Body of pancreas (tissue), 4 donors: Measurements from ENCODE around the gene C21orf58. TPM values are rescaled to one million over a fixed set of nuclear protein-coding genes. Genes with fewer than 3 reads are reported as not detected.

ENCODE experiments used
- ATAC-seq: fragments of 150-250 bp; one replicate; pipeline ENCODE4 v1.9.1; 2016
- DNase-seq, 4 donors: peaks; one replicate each; pipeline ENCODE4 v3.0.0-alpha.2; 2019
- H3K27ac ChIP-seq, 4 donors: fragments of 200-600 bp; sonication (generic); 1 replicate in 3 of 4; 2 replicates in 1 of 4; pipeline versions ENCODE4 v1.5.1 to v1.6.1; 2016 to 2019; ENCODE audit warnings: mild to moderate bottlenecking in 1 of 4, mixed read lengths in 1 of 4, moderate library complexity in 1 of 4
- H3K27me3 ChIP-seq, 2 donors: fragments of 200-600 bp; sonication (generic); one replicate each; pipeline ENCODE4 v1.6.0; 2016; ENCODE audit warnings: mild to moderate bottlenecking in 1 of 2
- H3K36me3 ChIP-seq, 2 donors: fragments of 200-600 bp; sonication (generic); replicated peaks in 1 of 2; 2 replicates each; pipeline ENCODE4 v1.5.1; 2016; ENCODE audit warnings: low read depth in 2 of 2; ENCODE audit not compliant: insufficient read depth in 1 of 2
- H3K4me1 ChIP-seq: fragments of 200-600 bp; sonication (generic); one replicate; pipeline ENCODE4 v1.6.0; 2016
- H3K4me3 ChIP-seq, 2 donors: fragments of 200-600 bp; sonication (generic); 1 replicate in 1 of 2; 2 replicates in 1 of 2; pipeline ENCODE4 v1.5.1; 2016 to 2019
- H3K9me3 ChIP-seq, 3 donors: fragments of 200-600 bp; sonication (generic); 1 replicate in 2 of 3; 2 replicates in 1 of 3; pipeline ENCODE4 v1.5.1; 2016
- POLR2A ChIP-seq, 3 donors: fragments of 450-650 bp; IDR thresholded peaks; one replicate each; pipeline ENCODE4 v1.6.1; 2016; ENCODE audit warnings: antibody characterized with exemption in 3 of 3, mild to moderate bottlenecking in 2 of 3
- WGBS, 2 donors: methylation state at CpG; one replicate each; pipeline ENCODE4 v1.1.5; 2017; 5-methylcytosine and 5-hydroxymethylcytosine counted together
- intact Hi-C: fragments of 100-400 bp; cut with DNase I; formaldehyde crosslinking; loops from one replicate; pipeline ENCODE4 v1.15.1; 2023
- total RNA-seq, 2 donors: library from RNA; depleted of rRNA; stranded (reverse); fragments of >200 nt; gene quantifications; one replicate each; pipeline ENCODE4 v1.1.0, GENCODE V29; 2016
- TF ChIP-seq, protein P1 (sequence below), 7 experiments: fragments of 450-650 bp in 4 of 7; fragments of 200-600 bp in 3 of 7; sonication (generic) in 3 of 7; IDR thresholded peaks; one replicate each; pipeline ENCODE4 v1.5.1; 2016 to 2019; ENCODE audit warnings: antibody characterized with exemption in 7 of 7

The C21orf58 gene
- total RNA-seq, 2 donors from 2014 or later: 1.6 TPM

DNA sequence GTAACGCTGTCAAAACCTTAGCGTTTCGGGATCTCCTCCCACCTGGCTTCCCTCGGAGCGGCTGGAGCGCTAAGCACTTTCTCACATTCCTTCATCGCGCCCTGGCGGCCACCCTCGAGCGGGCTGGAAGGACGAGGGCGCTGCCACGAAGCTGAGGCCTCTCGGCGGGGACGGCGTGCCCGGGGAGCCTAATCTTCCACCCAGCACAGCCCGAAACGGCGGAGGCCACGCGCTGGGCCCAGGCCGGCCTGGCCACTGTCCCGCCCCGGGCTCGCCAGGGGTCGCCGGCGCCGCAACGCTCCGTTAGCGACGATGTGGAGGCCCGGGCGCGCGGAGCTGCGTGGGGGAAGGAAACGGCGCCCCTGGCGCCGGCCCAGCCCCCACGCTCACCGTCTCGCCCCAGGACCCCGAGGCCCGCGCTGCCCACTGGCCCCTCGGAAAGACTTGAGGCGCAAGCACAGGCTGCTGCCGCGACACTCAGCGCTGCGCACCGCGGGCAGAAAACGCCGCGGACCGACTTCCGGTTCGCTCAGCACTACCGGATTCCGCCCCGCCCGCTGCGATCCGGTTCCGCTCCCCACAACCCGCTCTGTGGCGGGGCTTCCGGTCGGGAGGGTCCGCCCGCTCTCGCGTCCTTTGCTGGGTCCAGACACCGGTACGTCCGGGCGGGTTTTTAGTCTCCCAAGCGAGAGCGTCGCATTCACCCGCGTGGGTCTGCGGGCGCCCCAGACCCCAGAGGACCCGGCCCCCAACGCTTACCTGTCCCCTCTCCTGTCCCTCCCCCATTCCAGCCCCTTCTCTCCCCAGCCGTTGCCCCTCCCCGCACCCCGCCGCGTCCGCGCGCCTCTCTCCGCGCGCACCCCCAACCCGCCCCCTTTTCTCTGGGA lies 37.7 kb downstream of the C21orf58 start, which contains the start of gene YBEY:
Gene YBEY (plus strand): TSS at position 582 of the 887 bp plus-strand sequence. CDS start 572 bp downstream, outside the sequence.
- Histone ChIP-seq H3K27ac (peak within 1 kb of the TSS; percentile 82 to 98 (median 90)), H3K4me3 (peak within 1 kb of the TSS; percentile 81 to 91), H3K9me3 (no peaks in the 10 kb centered on the region), H3K36me3 (no peaks in the 10 kb centered on the region), H3K4me1 (peaks cover 52% of the 10 kb centered on the region), H3K27me3 (no peaks in the 10 kb centered on the region)
- intact Hi-C loops: no loop called here
- ATAC-seq (peak; percentile 94), DNase-seq (peak; percentile 87 to 90 (median 88))
- TF ChIP-seq POLR2A (IDR thresholded peaks at IDR 0.05): peak; percentile 41 to 83 (median 82)
- TF ChIP-seq, protein P1, sequence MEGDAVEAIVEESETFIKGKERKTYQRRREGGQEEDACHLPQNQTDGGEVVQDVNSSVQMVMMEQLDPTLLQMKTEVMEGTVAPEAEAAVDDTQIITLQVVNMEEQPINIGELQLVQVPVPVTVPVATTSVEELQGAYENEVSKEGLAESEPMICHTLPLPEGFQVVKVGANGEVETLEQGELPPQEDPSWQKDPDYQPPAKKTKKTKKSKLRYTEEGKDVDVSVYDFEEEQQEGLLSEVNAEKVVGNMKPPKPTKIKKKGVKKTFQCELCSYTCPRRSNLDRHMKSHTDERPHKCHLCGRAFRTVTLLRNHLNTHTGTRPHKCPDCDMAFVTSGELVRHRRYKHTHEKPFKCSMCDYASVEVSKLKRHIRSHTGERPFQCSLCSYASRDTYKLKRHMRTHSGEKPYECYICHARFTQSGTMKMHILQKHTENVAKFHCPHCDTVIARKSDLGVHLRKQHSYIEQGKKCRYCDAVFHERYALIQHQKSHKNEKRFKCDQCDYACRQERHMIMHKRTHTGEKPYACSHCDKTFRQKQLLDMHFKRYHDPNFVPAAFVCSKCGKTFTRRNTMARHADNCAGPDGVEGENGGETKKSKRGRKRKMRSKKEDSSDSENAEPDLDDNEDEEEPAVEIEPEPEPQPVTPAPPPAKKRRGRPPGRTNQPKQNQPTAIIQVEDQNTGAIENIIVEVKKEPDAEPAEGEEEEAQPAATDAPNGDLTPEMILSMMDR (IDR thresholded peaks at IDR 0.05): peak in 6 of 7 experiments; percentile 17 to 52 (median 40)
- WGBS, 2 donors: 1 to 5% methylated on average over 22 to 83 of the region's 105 CpGs

GRCh38 chr21:46285206-46285661 lies 38.4 kb downstream of the C21orf58 start, which contains the start of gene MCM3AP:
Gene MCM3AP, minus strand, starts transcription at chr21:46285611. Its CDS starts 325 bp downstream, at chr21:46285286.
- H3K4me3 ChIP-seq: peak within 1 kb of the TSS; percentile 81 to 91
- intact Hi-C loops: no loop called here
- H3K9me3 ChIP-seq: no peaks in the 10 kb centered on the region
- H3K4me1 ChIP-seq: peaks cover 52% of the 10 kb centered on the region
- ATAC-seq (no peak), DNase-seq (no peak)
- WGBS, 2 donors: 24 to 28% methylated on average over 6 of the region's 6 CpGs
- H3K27me3 ChIP-seq: no peaks in the 10 kb centered on the region
- TF ChIP-seq POLR2A (IDR thresholded peaks at IDR 0.05): no peak
- TF ChIP-seq, protein P1 (IDR thresholded peaks at IDR 0.05): no peak
- H3K36me3 ChIP-seq: peaks cover 0 to 3% of the 10 kb centered on the region in 2 donors
- H3K27ac ChIP-seq: peak within 1 kb of the TSS; percentile 82 to 98 (median 90)

DNA sequence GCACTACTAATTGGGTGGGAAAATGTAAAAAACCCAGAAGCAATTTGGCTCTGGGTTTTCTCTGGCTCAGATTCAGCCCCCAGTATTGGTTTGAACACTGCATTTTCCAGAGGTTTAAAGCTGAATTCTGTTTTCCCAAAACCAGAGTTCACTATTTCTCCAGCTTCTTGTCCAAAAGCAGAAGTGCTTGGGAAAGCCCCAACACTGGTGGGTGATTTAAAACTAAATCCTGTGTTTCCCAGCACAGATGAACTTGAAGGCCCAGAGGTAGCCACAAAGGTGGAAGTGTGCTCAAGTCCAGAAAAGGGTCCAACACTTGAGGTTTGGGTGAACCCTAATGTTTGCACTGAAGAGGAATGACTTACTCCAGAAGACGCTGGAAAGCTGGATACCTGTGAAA lies 38.9 kb downstream of the C21orf58 start:
- Histone ChIP-seq H3K4me3 (no peak overlapping the region), H3K4me1 (peaks cover 52% of the 10 kb centered on the region)
- 63 to 70% methylated on average over 1 of the region's 1 CpG for WGBS, 2 donors

GRCh38 chr21:46284077-46284644 lies 39.5 kb downstream of the C21orf58 start:
- H3K4me1 ChIP-seq: peaks cover 52% of the 10 kb centered on the region
- DNase-seq (no peak), ATAC-seq (no peak)
- H3K9me3 ChIP-seq: no peaks in the 10 kb centered on the region
- no peak overlapping the region for H3K27ac ChIP-seq
- TF ChIP-seq, protein P1 (IDR thresholded peaks at IDR 0.05): no peak
- no peak for TF ChIP-seq POLR2A (IDR thresholded peaks at IDR 0.05)
- H3K4me3 ChIP-seq: no peak overlapping the region
- 62 to 84% methylated on average over 15 of the region's 15 CpGs for WGBS, 2 donors
- peaks cover 10 to 12% of the 10 kb centered on the region in 2 donors for H3K36me3 ChIP-seq
- no peaks in the 10 kb centered on the region for H3K27me3 ChIP-seq
- intact Hi-C loops: no loop called here

More for the DNA sequence above, 38.9 kb downstream of the C21orf58 start:
- ATAC-seq (no peak), DNase-seq (no peak)
- Histone ChIP-seq H3K27ac (no peak overlapping the region), H3K9me3 (no peaks in the 10 kb centered on the region), H3K36me3 (peaks cover 5 to 8% of the 10 kb centered on the region in 2 donors), H3K27me3 (no peaks in the 10 kb centered on the region)
- intact Hi-C loops: no loop called here
- no peak for TF ChIP-seq POLR2A (IDR thresholded peaks at IDR 0.05)
- TF ChIP-seq, protein P1 (IDR thresholded peaks at IDR 0.05): no peak
